HepG2 (cell line): ENCODE measurements around the gene MEX3D. TPM values are rescaled to one million over a fixed set of nuclear protein-coding genes. Genes with fewer than 3 reads are reported as not detected.
A peak's percentile ranks its signal among the peaks of the same experiment; 100 is the strongest.

Source experiments
- ARNT ChIP-seq: fragments of 450-650 bp; IDR thresholded peaks from 2 replicates; pipeline ENCODE4 v1.6.1; 2017
- ELF3 ChIP-seq: IDR thresholded peaks from 2 replicates; pipeline ENCODE4 v1.6.1; 2016; ENCODE audit warnings: missing genetic modification reagents, missing compliant biosample characterization
- FOXM1 ChIP-seq: sonication (generic); formaldehyde crosslinking; IDR thresholded peaks from 2 replicates; pipeline ENCODE4 v1.5.0; 2020; ENCODE audit warnings: missing genetic modification reagents
- HES4 ChIP-seq: sonication (generic); formaldehyde crosslinking; IDR thresholded peaks from 2 replicates; pipeline ENCODE4 v1.9.0; 2021; ENCODE audit warnings: mild to moderate bottlenecking, missing genetic modification reagents, borderline replicate concordance
- MAFG ChIP-seq: sonication (generic); formaldehyde crosslinking; IDR thresholded peaks from 2 replicates; pipeline ENCODE4 v1.5.1; 2020; ENCODE audit warnings: mild to moderate bottlenecking, missing genetic modification reagents
- MED8 ChIP-seq: sonication (generic); formaldehyde crosslinking; IDR thresholded peaks from 2 replicates; pipeline ENCODE4 v1.8.1; 2023; ENCODE audit warnings: mild to moderate bottlenecking, missing genetic modification reagents; ENCODE audit not compliant: insufficient replicate concordance
- MYC ChIP-seq: sonication (generic); formaldehyde crosslinking; IDR thresholded peaks from 2 replicates; pipeline ENCODE4 v1.9.0; 2021; ENCODE audit warnings: missing genetic modification reagents, borderline replicate concordance
- NFE2 ChIP-seq: sonication (generic); formaldehyde crosslinking; IDR thresholded peaks from 2 replicates; pipeline ENCODE4 v1.4.0; 2020; ENCODE audit warnings: missing genetic modification reagents
- POLR2AphosphoS5 ChIP-seq: IDR thresholded peaks from 2 replicates; pipeline ENCODE4 v1.6.1; 2012; ENCODE audit warnings: low read depth, low read length
- PRMT3 ChIP-seq: sonication (generic); formaldehyde crosslinking; IDR thresholded peaks from 2 replicates; pipeline ENCODE4 v1.8.1; 2022; ENCODE audit warnings: low read depth, mild to moderate bottlenecking, moderate library complexity, missing genetic modification reagents, borderline replicate concordance
- SCMH1 ChIP-seq: sonication (generic); formaldehyde crosslinking; IDR thresholded peaks from 2 replicates; pipeline ENCODE4 v1.9.0; 2021; ENCODE audit warnings: missing genetic modification reagents, mild to moderate bottlenecking, borderline replicate concordance
- SNAI1 ChIP-seq: sonication (generic); formaldehyde crosslinking; IDR thresholded peaks from 2 replicates; pipeline ENCODE4 v1.5.0; 2020; ENCODE audit warnings: mild to moderate bottlenecking, missing genetic modification reagents, borderline replicate concordance
- SRSF1 ChIP-seq: fragments of 200-400 bp; formaldehyde crosslinking; optimal IDR thresholded peaks from 2 replicates; pipeline ENCODE3; 2017; ENCODE audit warnings: mild to moderate bottlenecking, low read depth, low read length, moderate library complexity
- TEAD2 ChIP-seq: sonication (generic); formaldehyde crosslinking; IDR thresholded peaks from 2 replicates; pipeline ENCODE4 v1.9.0; 2021; ENCODE audit warnings: missing genetic modification reagents
- ZFX ChIP-seq: sonication (generic); formaldehyde crosslinking; IDR thresholded peaks from 2 replicates; pipeline ENCODE4 v1.4.0; 2020; ENCODE audit warnings: mild to moderate bottlenecking, low read depth, missing genetic modification reagents, moderate library complexity
- ZNF205 ChIP-seq: IDR thresholded peaks from 2 replicates; pipeline ENCODE4 v1.6.1; 2018; ENCODE audit warnings: missing biosample characterization, missing genetic modification reagents
- ZNF724P ChIP-seq: sonication (generic); formaldehyde crosslinking; IDR thresholded peaks from 2 replicates; pipeline ENCODE4 v1.8.0; 2022; ENCODE audit warnings: missing genetic modification reagents, borderline replicate concordance
- ZNF766 ChIP-seq: sonication (generic); formaldehyde crosslinking; IDR thresholded peaks from 2 replicates; pipeline ENCODE4 v1.5.0; 2020; ENCODE audit warnings: missing genetic modification reagents, borderline replicate concordance
- ZNF83 ChIP-seq: sonication (generic); formaldehyde crosslinking; IDR thresholded peaks from 2 replicates; pipeline ENCODE4 v1.4.0; 2020; ENCODE audit warnings: missing genetic modification reagents, mild to moderate bottlenecking, borderline replicate concordance
- ZSCAN29 ChIP-seq: sonication (generic); formaldehyde crosslinking; conservative IDR thresholded peaks from 2 replicates; pipeline ENCODE4 v1.4.0; 2020; ENCODE audit warnings: mild to moderate bottlenecking, missing genetic modification reagents
- polyA plus RNA-seq, 8 experiments: library from polyadenylated mRNA; depleted of rRNA in 3 of 8; stranded (reverse) in 7 of 8; unstranded in 1 of 8; fragments of >200 nt; fragmentation: Illumina TruSeq in 4 of 8; extraction: Trizol in 4 of 8; gene quantifications; 2 replicates each; pipeline versions ENCODE4 v1.2.1 to v1.2.3, GENCODE V29; 2011 to 2016; ENCODE audit warnings: low read depth in 4 of 8, missing spikeins in 1 of 8, mixed read lengths in 1 of 8; ENCODE audit not compliant: insufficient read depth in 1 of 8
- total RNA-seq, 5 experiments: library from RNA; depleted of rRNA; stranded (reverse); fragments of >200 nt; fragmentation: Illumina TruSeq; extraction: Trizol; gene quantifications; 2 replicates each; pipeline ENCODE4 v1.2.3, GENCODE V29; 2016; ENCODE audit warnings: low read depth in 1 of 5
- TF ChIP-seq, protein P1 (sequence below): sonication (generic); formaldehyde crosslinking; IDR thresholded peaks from 2 replicates; pipeline ENCODE4 v1.9.0; 2021; ENCODE audit warnings: missing genetic modification reagents, borderline replicate concordance
- TF ChIP-seq, protein P2 (sequence below): sonication (generic); formaldehyde crosslinking; IDR thresholded peaks from 2 replicates; pipeline ENCODE4 v1.5.0; 2020; ENCODE audit warnings: missing genetic modification reagents
- TF ChIP-seq, protein P3 (sequence below): sonication (generic); formaldehyde crosslinking; IDR thresholded peaks from 2 replicates; pipeline ENCODE4 v1.4.0; 2020; ENCODE audit warnings: mild to moderate bottlenecking, missing genetic modification reagents
- TF ChIP-seq, protein P4 (sequence below): sonication (generic); formaldehyde crosslinking; IDR thresholded peaks from 2 replicates; pipeline ENCODE4 v1.4.0; 2020; ENCODE audit warnings: mild to moderate bottlenecking, missing genetic modification reagents
- TF ChIP-seq, protein P5 (sequence below): IDR thresholded peaks from 2 replicates; pipeline ENCODE4 v1.6.1; 2016; ENCODE audit warnings: mild to moderate bottlenecking, missing biosample characterization, missing genetic modification reagents

MEX3D gene
- total and polyA plus RNA-seq, 2 of the 13 experiments (the other 11 are each of a cell fraction or from before 2014, with no cell fraction given): 3.6 to 17.1 TPM

DNA sequence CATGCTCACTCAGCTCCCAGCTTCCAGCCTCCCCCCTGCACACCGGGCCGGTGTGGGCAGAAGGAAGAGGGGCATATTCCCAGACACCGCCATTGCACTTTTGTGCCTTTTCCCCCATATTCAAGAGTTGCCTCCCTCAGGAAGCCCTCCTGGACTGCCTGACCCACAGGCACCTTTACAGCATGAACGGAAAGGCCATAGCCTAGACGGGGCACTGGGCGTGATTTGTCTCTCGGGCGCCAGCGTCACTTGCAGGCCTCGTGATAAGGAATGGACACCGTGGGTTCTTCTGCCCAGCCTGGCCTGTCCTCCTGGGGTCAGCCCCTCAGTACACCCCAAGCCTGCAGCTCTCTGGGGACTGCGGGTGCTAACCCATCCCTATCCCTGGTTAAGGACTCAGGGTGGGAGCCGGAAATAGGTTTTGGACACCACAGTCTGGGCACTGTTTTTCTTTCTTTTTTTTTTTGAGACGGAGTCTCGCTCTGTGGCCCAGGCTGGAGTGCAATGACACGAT lies 38.1 kb upstream of the MEX3D start (continued):
- TF ChIP-seq, protein P1, sequence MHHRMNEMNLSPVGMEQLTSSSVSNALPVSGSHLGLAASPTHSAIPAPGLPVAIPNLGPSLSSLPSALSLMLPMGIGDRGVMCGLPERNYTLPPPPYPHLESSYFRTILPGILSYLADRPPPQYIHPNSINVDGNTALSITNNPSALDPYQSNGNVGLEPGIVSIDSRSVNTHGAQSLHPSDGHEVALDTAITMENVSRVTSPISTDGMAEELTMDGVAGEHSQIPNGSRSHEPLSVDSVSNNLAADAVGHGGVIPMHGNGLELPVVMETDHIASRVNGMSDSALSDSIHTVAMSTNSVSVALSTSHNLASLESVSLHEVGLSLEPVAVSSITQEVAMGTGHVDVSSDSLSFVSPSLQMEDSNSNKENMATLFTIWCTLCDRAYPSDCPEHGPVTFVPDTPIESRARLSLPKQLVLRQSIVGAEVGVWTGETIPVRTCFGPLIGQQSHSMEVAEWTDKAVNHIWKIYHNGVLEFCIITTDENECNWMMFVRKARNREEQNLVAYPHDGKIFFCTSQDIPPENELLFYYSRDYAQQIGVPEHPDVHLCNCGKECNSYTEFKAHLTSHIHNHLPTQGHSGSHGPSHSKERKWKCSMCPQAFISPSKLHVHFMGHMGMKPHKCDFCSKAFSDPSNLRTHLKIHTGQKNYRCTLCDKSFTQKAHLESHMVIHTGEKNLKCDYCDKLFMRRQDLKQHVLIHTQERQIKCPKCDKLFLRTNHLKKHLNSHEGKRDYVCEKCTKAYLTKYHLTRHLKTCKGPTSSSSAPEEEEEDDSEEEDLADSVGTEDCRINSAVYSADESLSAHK (CRISPR knock-in tag): no peak
- TF ChIP-seq ZFX (CRISPR knock-in tag) (peak; percentile 35; the same call in 1 of the 2 replicates), ARNT (no peak), SNAI1 (CRISPR knock-in tag) (no peak), TEAD2 (CRISPR knock-in tag) (no peak), MYC (CRISPR knock-in tag) (no peak), POLR2AphosphoS5 (no peak), SRSF1 (no peak), MED8 (CRISPR knock-in tag) (no peak), ZNF83 (CRISPR knock-in tag) (no peak), FOXM1 (CRISPR knock-in tag) (no peak), ELF3 (0 out of 2 replicates have a peak, but pooled peaks have one; percentile 2), HES4 (no peak), NFE2 (CRISPR knock-in tag) (no peak), PRMT3 (CRISPR knock-in tag) (no peak), ZSCAN29 (peak; percentile 37; the same call in 1 of the 2 replicates), MAFG (no peak), SCMH1 (CRISPR knock-in tag) (no peak), ZNF724P (CRISPR knock-in tag) (0 out of 2 replicates have a peak, but pooled peaks have one; percentile 1), ZNF205 (CRISPR knock-in tag) (peak; percentile 21; the same call in 1 of the 2 replicates), ZNF766 (CRISPR knock-in tag) (no peak)
- TF ChIP-seq, protein P2, sequence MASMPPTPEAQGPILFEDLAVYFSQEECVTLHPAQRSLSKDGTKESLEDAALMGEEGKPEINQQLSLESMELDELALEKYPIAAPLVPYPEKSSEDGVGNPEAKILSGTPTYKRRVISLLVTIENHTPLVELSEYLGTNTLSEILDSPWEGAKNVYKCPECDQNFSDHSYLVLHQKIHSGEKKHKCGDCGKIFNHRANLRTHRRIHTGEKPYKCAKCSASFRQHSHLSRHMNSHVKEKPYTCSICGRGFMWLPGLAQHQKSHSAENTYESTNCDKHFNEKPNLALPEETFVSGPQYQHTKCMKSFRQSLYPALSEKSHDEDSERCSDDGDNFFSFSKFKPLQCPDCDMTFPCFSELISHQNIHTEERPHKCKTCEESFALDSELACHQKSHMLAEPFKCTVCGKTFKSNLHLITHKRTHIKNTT: no peak
- TF ChIP-seq, protein P3, sequence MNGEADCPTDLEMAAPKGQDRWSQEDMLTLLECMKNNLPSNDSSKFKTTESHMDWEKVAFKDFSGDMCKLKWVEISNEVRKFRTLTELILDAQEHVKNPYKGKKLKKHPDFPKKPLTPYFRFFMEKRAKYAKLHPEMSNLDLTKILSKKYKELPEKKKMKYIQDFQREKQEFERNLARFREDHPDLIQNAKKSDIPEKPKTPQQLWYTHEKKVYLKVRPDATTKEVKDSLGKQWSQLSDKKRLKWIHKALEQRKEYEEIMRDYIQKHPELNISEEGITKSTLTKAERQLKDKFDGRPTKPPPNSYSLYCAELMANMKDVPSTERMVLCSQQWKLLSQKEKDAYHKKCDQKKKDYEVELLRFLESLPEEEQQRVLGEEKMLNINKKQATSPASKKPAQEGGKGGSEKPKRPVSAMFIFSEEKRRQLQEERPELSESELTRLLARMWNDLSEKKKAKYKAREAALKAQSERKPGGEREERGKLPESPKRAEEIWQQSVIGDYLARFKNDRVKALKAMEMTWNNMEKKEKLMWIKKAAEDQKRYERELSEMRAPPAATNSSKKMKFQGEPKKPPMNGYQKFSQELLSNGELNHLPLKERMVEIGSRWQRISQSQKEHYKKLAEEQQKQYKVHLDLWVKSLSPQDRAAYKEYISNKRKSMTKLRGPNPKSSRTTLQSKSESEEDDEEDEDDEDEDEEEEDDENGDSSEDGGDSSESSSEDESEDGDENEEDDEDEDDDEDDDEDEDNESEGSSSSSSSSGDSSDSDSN (CRISPR knock-in tag): peak; percentile 42; the same call in 1 of the 2 replicates
- TF ChIP-seq, protein P4, sequence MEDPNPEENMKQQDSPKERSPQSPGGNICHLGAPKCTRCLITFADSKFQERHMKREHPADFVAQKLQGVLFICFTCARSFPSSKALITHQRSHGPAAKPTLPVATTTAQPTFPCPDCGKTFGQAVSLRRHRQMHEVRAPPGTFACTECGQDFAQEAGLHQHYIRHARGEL (CRISPR knock-in tag): no peak
- TF ChIP-seq, protein P5, sequence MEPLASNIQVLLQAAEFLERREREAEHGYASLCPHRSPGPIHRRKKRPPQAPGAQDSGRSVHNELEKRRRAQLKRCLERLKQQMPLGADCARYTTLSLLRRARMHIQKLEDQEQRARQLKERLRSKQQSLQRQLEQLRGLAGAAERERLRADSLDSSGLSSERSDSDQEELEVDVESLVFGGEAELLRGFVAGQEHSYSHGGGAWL (CRISPR knock-in tag): no peak
